Sigmoid colon (tissue), 7 donors: ENCODE data around the gene LRRC73. TPM values are rescaled to one million over a fixed set of nuclear protein-coding genes. Genes with fewer than 3 reads are reported as not detected.
A peak's percentile ranks its signal among the peaks of the same experiment; 100 is the strongest.

ENCODE experiments used
- DNase-seq: peaks from one replicate; pipeline ENCODE4 v3.0.0-alpha.2; 2019
- H3K27ac ChIP-seq, 4 donors: fragments of 200-600 bp; sonication (generic); one replicate each; pipeline ENCODE4 v1.5.1; 2016 to 2019; ENCODE audit warnings: mild to moderate bottlenecking in 1 of 4
- H3K27me3 ChIP-seq, 3 donors: fragments of 200-600 bp; sonication (generic); one replicate each; pipeline ENCODE4 v1.5.1; 2019; ENCODE audit warnings: mild to moderate bottlenecking in 1 of 3
- H3K36me3 ChIP-seq, 4 donors: fragments of 200-600 bp; sonication (generic); one replicate each; pipeline ENCODE4 v1.5.1; 2016 to 2019
- H3K4me1 ChIP-seq, 4 donors: fragments of 200-600 bp; sonication (generic); one replicate each; pipeline ENCODE4 v1.5.1; 2017 to 2019
- H3K4me3 ChIP-seq, 4 donors: fragments of 200-600 bp; sonication (generic); one replicate each; pipeline ENCODE4 v1.5.1; 2017 to 2019; ENCODE audit warnings: mild to moderate bottlenecking in 2 of 4, moderate library complexity in 1 of 4
- H3K9me3 ChIP-seq, 4 donors: fragments of 200-600 bp in 3 of 4; sonication (generic) in 3 of 4; one replicate each; pipeline versions ENCODE4 v1.5.1 to v1.6.1; 2013 to 2019
- EP300 ChIP-seq, 4 donors: sonication (generic); formaldehyde crosslinking; IDR thresholded peaks; one replicate each; pipeline ENCODE4 v1.6.1; 2017; ENCODE audit warnings: antibody characterized with exemption in 4 of 4
- POLR2A ChIP-seq, 2 donors: fragments of 450-650 bp; IDR thresholded peaks; one replicate each; pipeline ENCODE4 v1.6.1; 2016; ENCODE audit warnings: antibody characterized with exemption in 2 of 2, mild to moderate bottlenecking in 2 of 2, moderate library complexity in 2 of 2
- POLR2AphosphoS5 ChIP-seq, 4 donors: sonication (generic); formaldehyde crosslinking; IDR thresholded peaks; one replicate each; pipeline ENCODE4 v1.6.1; 2017; ENCODE audit warnings: antibody characterized with exemption in 4 of 4
- WGBS, 2 donors: extraction: QIAGEN DNeasy Blood & Tissue Kit; methylation state at CpG; one replicate each; pipeline ENCODE4 v1.1.7; 2013; 5-methylcytosine and 5-hydroxymethylcytosine counted together
- intact Hi-C: fragments of 100-400 bp; cut with DNase I; formaldehyde crosslinking; loops from one replicate; pipeline ENCODE4 v1.15.1; 2023
- polyA plus RNA-seq, 3 donors: library from polyadenylated mRNA; stranded (reverse); fragments of 200-250 nt; gene quantifications; one replicate each; pipeline ENCODE4 v1.2.3, GENCODE V29; 2013
- total RNA-seq, 4 donors: library from RNA; depleted of rRNA; stranded (reverse); fragments of >200 nt; gene quantifications; one replicate each; pipeline ENCODE4 v1.1.0, GENCODE V29; 2016
- TF ChIP-seq, protein P1 (sequence below), 4 experiments: fragments of 450-650 bp in 3 of 4; fragments of 200-600 bp in 1 of 4; IDR thresholded peaks; one replicate each; pipeline ENCODE4 v1.5.1; 2016 to 2019; ENCODE audit warnings: antibody characterized with exemption in 4 of 4, mild to moderate bottlenecking in 3 of 4, moderate library complexity in 2 of 4
- donor health status: healthy with polysubstance abuse.
- donor health status: Bipolar disorder and iron deficiency.
- donor health status: healthy.

The LRRC73 gene
- total and polyA plus RNA-seq, 7 donors = 0.33 to 1.1 (median 0.47) TPM; not detected in 2

DNA sequence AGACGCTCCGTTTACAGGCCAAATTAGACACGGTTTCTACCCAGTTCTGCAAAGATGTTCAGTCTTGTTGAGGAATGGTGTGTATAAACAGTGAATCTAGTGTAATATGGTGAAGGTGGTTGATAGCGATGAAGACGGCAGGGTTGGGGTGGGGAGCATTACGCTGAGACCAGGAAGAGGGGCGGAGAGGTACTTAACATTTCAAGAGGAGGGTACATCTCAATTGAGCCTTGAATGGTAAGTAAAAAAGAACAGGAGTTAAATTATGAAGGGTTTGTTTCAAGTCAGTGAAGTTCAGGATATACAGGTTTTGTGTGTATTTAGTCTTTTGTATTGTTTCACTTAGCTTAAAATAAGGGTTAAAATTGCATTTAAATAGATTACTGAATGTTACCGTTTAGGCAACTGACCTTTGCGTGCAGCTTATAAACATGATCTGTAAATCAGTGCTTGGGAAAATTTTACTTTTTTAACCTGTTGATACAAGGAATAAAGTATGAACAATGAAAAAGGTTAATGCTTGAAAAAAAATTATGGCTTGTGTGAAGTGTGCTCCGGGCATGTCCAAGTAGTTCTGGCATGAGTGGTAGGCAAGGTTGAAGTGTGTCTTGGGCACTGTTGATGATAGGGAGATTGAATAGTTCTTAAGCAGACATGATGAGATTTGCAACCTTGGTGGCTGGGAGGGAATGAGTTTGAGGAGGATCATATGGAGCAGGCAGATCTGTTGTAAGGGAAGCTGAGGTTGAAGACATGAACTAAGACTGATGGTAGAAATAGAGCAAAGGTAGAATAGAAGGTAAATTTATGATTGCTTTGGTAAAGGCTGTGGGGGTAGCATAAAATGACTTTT is 7.6 kb upstream of the LRRC73 start:
- 1 to 5% methylated on average over 10 of the region's 10 CpGs for WGBS, 2 donors
- Histone ChIP-seq H3K4me3 (peak overlapping the region; percentile 73 to 94 (median 79)), H3K9me3 (no peaks in the 10 kb centered on the region), H3K27me3 (no peaks in the 10 kb centered on the region), H3K36me3 (peaks cover 38 to 66% (median 52%) of the 10 kb centered on the region in 4 donors), H3K27ac (peak overlapping the region; percentile 84 to 91 (median 85)), H3K4me1 (peaks cover 0 to 41% (median 35%) of the 10 kb centered on the region in 4 donors)
- DNase-seq = no peak
- intact Hi-C loops = loop anchor here (2.0 to 10.0 kb wide), 2 partner anchors 111 to 343 kb away; partner anchors contain the start of genes GTPBP2 and SRF
- TF ChIP-seq, protein P1, sequence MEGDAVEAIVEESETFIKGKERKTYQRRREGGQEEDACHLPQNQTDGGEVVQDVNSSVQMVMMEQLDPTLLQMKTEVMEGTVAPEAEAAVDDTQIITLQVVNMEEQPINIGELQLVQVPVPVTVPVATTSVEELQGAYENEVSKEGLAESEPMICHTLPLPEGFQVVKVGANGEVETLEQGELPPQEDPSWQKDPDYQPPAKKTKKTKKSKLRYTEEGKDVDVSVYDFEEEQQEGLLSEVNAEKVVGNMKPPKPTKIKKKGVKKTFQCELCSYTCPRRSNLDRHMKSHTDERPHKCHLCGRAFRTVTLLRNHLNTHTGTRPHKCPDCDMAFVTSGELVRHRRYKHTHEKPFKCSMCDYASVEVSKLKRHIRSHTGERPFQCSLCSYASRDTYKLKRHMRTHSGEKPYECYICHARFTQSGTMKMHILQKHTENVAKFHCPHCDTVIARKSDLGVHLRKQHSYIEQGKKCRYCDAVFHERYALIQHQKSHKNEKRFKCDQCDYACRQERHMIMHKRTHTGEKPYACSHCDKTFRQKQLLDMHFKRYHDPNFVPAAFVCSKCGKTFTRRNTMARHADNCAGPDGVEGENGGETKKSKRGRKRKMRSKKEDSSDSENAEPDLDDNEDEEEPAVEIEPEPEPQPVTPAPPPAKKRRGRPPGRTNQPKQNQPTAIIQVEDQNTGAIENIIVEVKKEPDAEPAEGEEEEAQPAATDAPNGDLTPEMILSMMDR (IDR thresholded peaks at IDR 0.05) = peak in 1 of 4 experiments; percentile 7
- TF ChIP-seq EP300 (IDR thresholded peaks at IDR 0.05) = no peak

DNA sequence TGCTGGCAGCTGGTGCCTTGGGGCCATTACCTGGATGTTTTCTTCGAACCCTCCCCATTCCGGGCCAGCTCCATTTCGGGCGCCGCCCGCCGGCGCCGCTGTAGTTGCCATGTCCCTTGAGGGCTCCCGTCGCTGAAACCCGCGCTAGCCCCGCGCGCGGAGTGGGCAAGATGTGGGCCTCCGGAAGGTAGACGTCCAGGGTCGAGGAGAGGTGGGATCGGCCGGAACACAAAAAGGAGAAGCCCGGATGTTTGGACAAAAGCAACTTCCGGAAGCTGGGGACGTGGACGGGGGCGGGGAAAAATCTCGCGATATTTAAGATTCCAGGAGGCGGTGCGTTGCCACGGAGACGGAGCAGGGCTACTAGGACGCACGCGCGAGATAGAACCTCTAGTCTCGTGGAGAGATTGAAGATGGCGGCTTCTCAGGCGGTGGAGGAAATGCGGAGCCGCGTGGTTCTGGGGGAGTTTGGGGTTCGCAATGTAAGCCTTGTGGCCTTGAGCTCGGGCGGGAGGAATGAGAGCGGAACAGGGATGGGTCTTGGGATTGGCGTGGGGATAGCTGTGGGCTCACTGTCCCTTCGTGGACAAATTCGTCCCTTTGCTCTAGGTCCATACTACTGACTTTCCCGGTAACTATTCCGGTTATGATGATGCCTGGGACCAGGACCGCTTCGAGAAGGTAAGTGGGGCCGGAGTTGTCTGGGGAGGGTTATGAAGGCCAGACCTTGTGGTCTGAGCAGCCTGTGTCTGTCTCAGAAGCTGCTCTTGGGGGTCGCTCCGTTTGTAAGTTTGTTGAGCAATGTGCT is 6.8 kb upstream of the LRRC73 start, which contains the start of the genes POLR1C and YIPF3:
Gene POLR1C (plus strand): TSS at position 393 of the 808 bp plus-strand sequence. CDS start 21 bp downstream, at position 414.
Gene YIPF3 (minus strand): TSS at position 230 of the 808 bp plus-strand sequence. CDS start 119 bp downstream, at position 111.
- DNase-seq = peak; percentile 99
- TF ChIP-seq POLR2AphosphoS5 (IDR thresholded peaks at IDR 0.05) (peak; percentile 25 to 80 (median 68)), EP300 (IDR thresholded peaks at IDR 0.05) (no peak), POLR2A (IDR thresholded peaks at IDR 0.05) (peak in 1 of 2 donors; percentile 45)
- TF ChIP-seq, protein P1 (IDR thresholded peaks at IDR 0.05) = no peak
- intact Hi-C loops = loop anchor here (2.0 to 10.0 kb wide), 2 partner anchors 112 to 342 kb away; partner anchors contain the start of genes GTPBP2 and SRF
- 0% methylated on average over 57 of the region's 57 CpGs for WGBS, 2 donors
- no peaks in the 10 kb centered on the region for H3K27me3 ChIP-seq
- H3K36me3 ChIP-seq = peaks cover 44 to 66% (median 52%) of the 10 kb centered on the region in 4 donors
- peak within 1 kb of the TSS; percentile 73 to 94 (median 79) for H3K4me3 ChIP-seq
- H3K27ac ChIP-seq = peak within 1 kb of the TSS; percentile 84 to 91 (median 85)
- H3K9me3 ChIP-seq = no peaks in the 10 kb centered on the region
- peaks cover 0 to 41% (median 35%) of the 10 kb centered on the region in 4 donors for H3K4me1 ChIP-seq

DNA sequence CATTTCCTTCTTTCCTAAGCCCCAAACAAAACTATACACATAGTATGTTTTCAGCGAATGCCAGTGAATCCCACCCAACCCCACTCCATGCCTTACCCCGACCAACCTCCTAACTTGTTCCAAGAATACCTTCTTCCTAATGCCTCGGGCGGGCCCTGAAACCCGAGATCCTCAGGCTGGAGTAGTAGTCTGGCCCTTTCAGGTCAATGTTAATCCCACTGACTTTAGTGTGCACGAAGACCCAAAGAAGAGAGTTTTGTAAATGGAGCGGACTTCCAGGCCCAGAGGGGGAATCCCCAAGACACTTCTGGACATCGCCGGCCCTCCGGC is 6.2 kb upstream of the LRRC73 start:
- intact Hi-C loops = loop anchor here (2.0 to 10.0 kb wide), 2 partner anchors 112 to 342 kb away; partner anchors contain the start of genes GTPBP2 and SRF

DNA sequence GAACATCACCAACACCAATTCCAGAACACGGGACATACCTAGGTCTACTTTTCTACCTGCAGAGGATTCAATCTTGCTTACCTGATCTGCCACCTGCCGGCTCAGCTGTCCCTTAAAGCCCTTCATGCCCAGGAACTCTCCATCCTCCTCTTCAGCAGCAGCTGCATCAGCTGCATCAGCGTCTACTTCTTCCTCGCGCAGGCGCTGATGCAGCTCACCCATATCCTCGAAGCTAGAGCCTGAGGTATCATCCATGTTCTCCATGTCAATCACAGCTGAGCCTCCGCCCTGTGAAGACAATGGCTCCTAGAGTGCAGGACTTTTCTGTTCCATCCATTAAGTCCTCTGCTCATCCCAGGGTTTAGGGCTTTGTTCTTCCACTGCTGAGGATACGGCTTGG is 5.7 kb upstream of the LRRC73 start:
- WGBS, 2 donors = 71 to 79% methylated on average over 9 of the region's 9 CpGs
- peak overlapping the region in 3 of 4 donors; percentile 84 to 91 (median 85) for H3K27ac ChIP-seq
- no peaks in the 10 kb centered on the region for H3K9me3 ChIP-seq
- peak overlapping the region; percentile 73 to 94 (median 79) for H3K4me3 ChIP-seq
- no peak for DNase-seq
- TF ChIP-seq POLR2A (IDR thresholded peaks at IDR 0.05) = no peak
- TF ChIP-seq POLR2AphosphoS5 (IDR thresholded peaks at IDR 0.05) = no peak
- TF ChIP-seq, protein P1 (IDR thresholded peaks at IDR 0.05) = no peak
- TF ChIP-seq EP300 (IDR thresholded peaks at IDR 0.05) = no peak
- H3K4me1 ChIP-seq = peaks cover 0 to 42% (median 36%) of the 10 kb centered on the region in 4 donors
- peaks cover 38 to 66% (median 46%) of the 10 kb centered on the region in 4 donors for H3K36me3 ChIP-seq
- no peaks in the 10 kb centered on the region for H3K27me3 ChIP-seq
- intact Hi-C loops = loop anchor here (2.0 to 10.0 kb wide), 2 partner anchors 113 to 341 kb away; partner anchors contain the start of genes GTPBP2 and SRF

More for the DNA sequence above, 6.2 kb upstream of the LRRC73 start:
- H3K36me3 ChIP-seq = peaks cover 42 to 66% (median 51%) of the 10 kb centered on the region in 4 donors
- no peak for DNase-seq
- no peaks in the 10 kb centered on the region for H3K27me3 ChIP-seq
- H3K27ac ChIP-seq = peak overlapping the region; percentile 84 to 91 (median 85)
- H3K9me3 ChIP-seq = no peaks in the 10 kb centered on the region
- TF ChIP-seq POLR2A (IDR thresholded peaks at IDR 0.05) = no peak
- no peak for TF ChIP-seq EP300 (IDR thresholded peaks at IDR 0.05)
- TF ChIP-seq, protein P1 (IDR thresholded peaks at IDR 0.05) = no peak
- no peak for TF ChIP-seq POLR2AphosphoS5 (IDR thresholded peaks at IDR 0.05)
- peaks cover 0 to 41% (median 35%) of the 10 kb centered on the region in 4 donors for H3K4me1 ChIP-seq
- H3K4me3 ChIP-seq = peak overlapping the region; percentile 73 to 94 (median 79)
- 0 to 1% methylated on average over 10 of the region's 10 CpGs for WGBS, 2 donors
